ENCODE results near the gene DENND1B. TPM values are rescaled to one million over a fixed set of nuclear protein-coding genes. Genes with fewer than 3 reads are reported as not detected.
A peak's percentile ranks its signal among the peaks of the same experiment; 100 is the strongest.

Gene DENND1B
- polyA plus RNA-seq, 2 of the 4 experiments (the other 2 are of a cell fraction) = 2.9 to 10.5 TPM

GRCh38 chr1:197738927-197739326 lies 36.4 kb downstream of the DENND1B start:
- ChIA-PET POLR2A (no interaction called here), CTCF (no interaction called here)
- FAIRE-seq (no peak), DNase-seq (ENCODE audit: low read depth in 1 of 2, low spot score in 1 of 2) (no peak), ATAC-seq (no peak)
- WGBS (ENCODE audit: missing lambda C conversion rate) = 94% methylated on average over 1 of the region's 1 CpG
- TF ChIP-seq NFE2L2 (conservative IDR thresholded peaks at IDR 0.05; ENCODE audit: low read length) = no peak
- TF ChIP-seq ZFP36 (IDR thresholded peaks at IDR 0.05; ENCODE audit: borderline replicate concordance, partially characterized antibody) = no peak
- TF ChIP-seq CBX2 (IDR thresholded peaks at IDR 0.05; ENCODE audit: borderline replicate concordance, low read depth) = no peak
- TF ChIP-seq, protein P1, sequence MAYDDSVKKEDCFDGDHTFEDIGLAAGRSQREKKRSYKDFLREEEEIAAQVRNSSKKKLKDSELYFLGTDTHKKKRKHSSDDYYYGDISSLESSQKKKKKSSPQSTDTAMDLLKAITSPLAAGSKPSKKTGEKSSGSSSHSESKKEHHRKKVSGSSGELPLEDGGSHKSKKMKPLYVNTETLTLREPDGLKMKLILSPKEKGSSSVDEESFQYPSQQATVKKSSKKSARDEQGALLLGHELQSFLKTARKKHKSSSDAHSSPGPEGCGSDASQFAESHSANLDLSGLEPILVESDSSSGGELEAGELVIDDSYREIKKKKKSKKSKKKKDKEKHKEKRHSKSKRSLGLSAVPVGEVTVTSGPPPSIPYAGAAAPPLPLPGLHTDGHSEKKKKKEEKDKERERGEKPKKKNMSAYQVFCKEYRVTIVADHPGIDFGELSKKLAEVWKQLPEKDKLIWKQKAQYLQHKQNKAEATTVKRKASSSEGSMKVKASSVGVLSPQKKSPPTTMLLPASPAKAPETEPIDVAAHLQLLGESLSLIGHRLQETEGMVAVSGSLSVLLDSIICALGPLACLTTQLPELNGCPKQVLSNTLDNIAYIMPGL (CRISPR knock-in tag; IDR thresholded peaks at IDR 0.05; ENCODE audit: borderline replicate concordance) = no peak
- no peak for TF ChIP-seq ZSCAN20 (CRISPR knock-in tag; IDR thresholded peaks at IDR 0.05)
- no peak for TF ChIP-seq PBX3 (IDR thresholded peaks at IDR 0.05)
- no peak for TF ChIP-seq CTCF (IDR thresholded peaks at IDR 0.05)
- TF ChIP-seq KDM5A (IDR thresholded peaks at IDR 0.05) = no peak
- no peak for TF ChIP-seq MAX (IDR thresholded peaks at IDR 0.05)
- TF ChIP-seq JUNB (IDR thresholded peaks at IDR 0.05) = no peak
- TF ChIP-seq TP53 (CRISPR knock-in tag; IDR thresholded peaks at IDR 0.05) = no peak
- no peak overlapping the region for H3K4me3 ChIP-seq
- H3K4me2 ChIP-seq = no peak overlapping the region
- no peaks in the 10 kb centered on the region for H3K9me3 ChIP-seq
- peaks cover 4% of the 10 kb centered on the region; the same call in 2 of the 3 replicates for H3K4me1 ChIP-seq
- H3K27ac ChIP-seq = no peak overlapping the region

DNA sequence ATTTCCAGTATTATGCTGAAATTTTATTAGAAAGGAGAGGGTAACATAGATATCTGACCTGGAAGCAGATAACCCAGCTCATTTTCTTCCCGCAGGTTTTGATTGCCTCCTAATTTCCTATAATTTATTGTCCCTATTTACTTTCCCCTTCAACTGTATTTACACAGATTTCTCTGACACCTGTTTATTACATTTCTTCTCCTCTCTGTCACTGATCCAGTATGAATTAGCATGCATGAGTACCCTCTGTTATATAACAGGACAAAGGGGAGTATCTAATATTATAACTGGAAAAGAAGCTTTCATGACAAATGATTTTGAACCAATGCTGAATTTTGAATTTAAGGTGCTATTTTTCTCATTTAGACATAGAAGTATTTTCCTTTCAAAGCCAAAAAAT lies 37.4 kb downstream of the DENND1B start:
- H3K4me2 ChIP-seq = no peak overlapping the region

GRCh38 chr1:197736685-197737084 lies 38.6 kb downstream of the DENND1B start:
- ChIA-PET CTCF (interaction anchor here (0.6 to 0.9 kb wide), 2 partner anchors 13 to 651 kb away, joined by 3 to 4 read pairs; no protein-coding TSS in a partner anchor), POLR2A (interaction anchor here (1.0 kb wide), 1 partner anchor 166 kb away, joined by 4 read pairs; the partner anchor contains the start of gene C1orf53)
- Histone ChIP-seq H3K4me1 (peaks cover 4% of the 10 kb centered on the region; the same call in 2 of the 3 replicates), H3K27ac (0 out of 6 replicates have a peak overlapping the region, but pooled peaks of 1 of the 2 experiments have one; percentile 14), H3K4me2 (peak overlapping the region; percentile 13; the same call in 2 of the 3 replicates), H3K9me3 (no peaks in the 10 kb centered on the region), H3K4me3 (no peak overlapping the region)
- FAIRE-seq (no peak), DNase-seq (ENCODE audit: low read depth in 1 of 2, low spot score in 1 of 2) (peak in 1 of 2 experiments; percentile 12), ATAC-seq (peak; percentile 30 to 42; a peak in 3 of 6 replicates)
- 56% methylated on average over 1 of the region's 1 CpG for WGBS (ENCODE audit: missing lambda C conversion rate)
- no peak for TF ChIP-seq REST (IDR thresholded peaks at IDR 0.05)
- no peak for TF ChIP-seq NFE2L2 (conservative IDR thresholded peaks at IDR 0.05; ENCODE audit: low read length)
- peak in 1 of 2 experiments; percentile 65; a peak in 1 of 4 replicates for TF ChIP-seq CEBPB (IDR thresholded peaks at IDR 0.05)
- TF ChIP-seq JUNB (IDR thresholded peaks at IDR 0.05) = peak; percentile 30; the same call in 1 of the 2 replicates

More for the DNA sequence above, 37.4 kb downstream of the DENND1B start:
- no peak for TF ChIP-seq ZNF302 (CRISPR knock-in tag; IDR thresholded peaks at IDR 0.05)
- TF ChIP-seq CHD2 (IDR thresholded peaks at IDR 0.05; ENCODE audit: low read length, partially characterized antibody) = no peak
- no peak for TF ChIP-seq TP53 (CRISPR knock-in tag; IDR thresholded peaks at IDR 0.05)
- TF ChIP-seq ZC3H11A (IDR thresholded peaks at IDR 0.05) = no peak
- TF ChIP-seq CBX8 (IDR thresholded peaks at IDR 0.05) = no peak
- Histone ChIP-seq H3K27ac (no peak overlapping the region), H3K9me3 (no peaks in the 10 kb centered on the region), H3K4me3 (no peak overlapping the region), H3K4me1 (peaks cover 4% of the 10 kb centered on the region; the same call in 2 of the 3 replicates)
- FAIRE-seq (no peak), ATAC-seq (no peak), DNase-seq (ENCODE audit: low read depth in 1 of 2, low spot score in 1 of 2) (no peak)
- POLR2A ChIA-PET = no interaction called here
- WGBS (ENCODE audit: missing lambda C conversion rate) = 79% methylated on average over 1 of the region's 1 CpG
- CTCF ChIA-PET = interaction anchor here (1.0 to 1.2 kb wide), 2 partner anchors 9 to 14 kb away, joined by 3 to 4 read pairs; no protein-coding TSS in a partner anchor

All from A549 (cell line).